Mucosa of descending colon (tissue), 3 donors: Measurements from ENCODE around the gene QRICH1. TPM values are rescaled to one million over a fixed set of nuclear protein-coding genes. Genes with fewer than 3 reads are reported as not detected.
A peak's percentile ranks its signal among the peaks of the same experiment; 100 is the strongest.

Experiments used
- ATAC-seq: fragments of 200-7000 bp; cut with Tn5 transposase; one replicate; pipeline ENCODE4 v1.9.1; 2020; ENCODE audit warnings: mild to moderate bottlenecking, moderate library complexity
- DNase-seq, 3 donors: peaks; one replicate each; pipeline ENCODE4 v3.0.0-alpha.2; 2020
- H3K36me3 ChIP-seq: fragments of 200-600 bp; one replicate; pipeline ENCODE4 v1.8.0; 2021; ENCODE audit warnings: low read depth, mild to moderate bottlenecking
- H3K4me1 ChIP-seq: fragments of 200-600 bp; one replicate; pipeline ENCODE4 v1.8.0; 2021; ENCODE audit warnings: low read depth, mild to moderate bottlenecking
- H3K4me3 ChIP-seq: fragments of 200-600 bp; one replicate; pipeline ENCODE4 v1.8.0; 2021; ENCODE audit warnings: mild to moderate bottlenecking
- H3K9me3 ChIP-seq: fragments of 200-600 bp; one replicate; pipeline ENCODE4 v1.8.0; 2021; ENCODE audit warnings: mild to moderate bottlenecking
- CTCF ChIP-seq: fragments of 200-600 bp; IDR thresholded peaks from one replicate; pipeline ENCODE4 v1.8.0; 2022; ENCODE audit warnings: antibody characterized with exemption, mild to moderate bottlenecking
- intact Hi-C, 2 donors: fragments of 100-400 bp; cut with DNase I in 1 of 2; cut with micrococcal nuclease in 1 of 2; formaldehyde crosslinking; loops; one replicate each; pipeline versions ENCODE4 v1.11.0 to v1.11.1; 2022; cut with DNase I, micrococcal nuclease
- total RNA-seq, 3 donors: library from RNA; stranded (reverse); fragmentation: NEBNext Ultra II Directional in 2 of 3; extraction: Animal tissue kit (Norgen Biotek cat#: 25700) in 2 of 3; gene quantifications; one replicate each; pipeline versions ENCODE4 v1.2.1 to v1.2.4, GENCODE V29; 2021 to 2023
- donor health status: DM: no; HTN: no; CAD: no; lungs with moderate emphysema.
- donor health status: DM: no; HTN: no; CAD: no.
- donor health status: DM: no; HTN: yes; CAD: no.

Gene QRICH1
- total RNA-seq, 3 donors from 2014 or later: 73.0 to 104 (median 86.1) TPM

DNA sequence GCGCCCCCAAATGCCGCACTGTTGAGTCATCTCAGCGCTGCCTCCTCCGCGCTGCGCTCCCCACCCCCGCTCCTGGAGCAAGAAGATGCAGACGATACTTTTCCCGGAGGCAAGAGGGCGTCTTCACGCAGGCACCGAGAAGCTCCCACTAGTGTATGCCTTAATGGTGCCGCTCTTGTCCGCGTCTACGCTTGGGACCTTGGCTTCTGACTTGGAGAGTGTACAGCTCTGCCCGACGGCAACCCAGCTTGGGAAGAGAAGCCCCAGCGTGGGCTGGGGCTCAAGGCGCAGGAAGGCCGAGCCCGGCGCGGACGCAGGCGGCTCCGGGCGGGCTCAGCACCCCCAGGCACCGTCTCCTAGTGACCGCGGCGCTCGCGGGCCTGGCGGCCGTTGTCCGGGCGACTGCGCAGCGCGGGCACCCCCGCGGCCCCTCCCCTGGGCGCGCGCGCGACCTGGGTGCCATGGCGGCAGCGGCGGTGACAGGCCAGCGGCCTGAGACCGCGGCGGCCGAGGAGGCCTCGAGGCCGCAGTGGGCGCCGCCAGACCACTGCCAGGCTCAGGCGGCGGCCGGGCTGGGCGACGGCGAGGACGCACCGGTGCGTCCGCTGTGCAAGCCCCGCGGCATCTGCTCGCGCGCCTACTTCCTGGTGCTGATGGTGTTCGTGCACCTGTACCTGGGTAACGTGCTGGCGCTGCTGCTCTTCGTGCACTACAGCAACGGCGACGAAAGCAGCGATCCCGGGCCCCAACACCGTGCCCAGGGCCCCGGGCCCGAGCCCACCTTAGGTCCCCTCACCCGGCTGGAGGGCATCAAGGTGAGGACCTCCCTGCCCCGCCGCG lies 103.9 kb downstream of the QRICH1 start, which contains the start of gene P4HTM:
P4HTM (plus strand) TSS at position 446 of the 840 bp plus-strand sequence; CDS start at position 462, 16 bp downstream.
- peak; percentile 86 for ATAC-seq
- Histone ChIP-seq H3K4me3 (peak within 1 kb of the TSS; percentile 85), H3K4me1 (peaks cover 25% of the 10 kb centered on the region), H3K9me3 (no peaks in the 10 kb centered on the region), H3K36me3 (no peaks in the 10 kb centered on the region)
- peak; percentile 80 to 90 (median 85) for DNase-seq
- no peak for TF ChIP-seq CTCF
- intact Hi-C loops: no loop called here

DNA sequence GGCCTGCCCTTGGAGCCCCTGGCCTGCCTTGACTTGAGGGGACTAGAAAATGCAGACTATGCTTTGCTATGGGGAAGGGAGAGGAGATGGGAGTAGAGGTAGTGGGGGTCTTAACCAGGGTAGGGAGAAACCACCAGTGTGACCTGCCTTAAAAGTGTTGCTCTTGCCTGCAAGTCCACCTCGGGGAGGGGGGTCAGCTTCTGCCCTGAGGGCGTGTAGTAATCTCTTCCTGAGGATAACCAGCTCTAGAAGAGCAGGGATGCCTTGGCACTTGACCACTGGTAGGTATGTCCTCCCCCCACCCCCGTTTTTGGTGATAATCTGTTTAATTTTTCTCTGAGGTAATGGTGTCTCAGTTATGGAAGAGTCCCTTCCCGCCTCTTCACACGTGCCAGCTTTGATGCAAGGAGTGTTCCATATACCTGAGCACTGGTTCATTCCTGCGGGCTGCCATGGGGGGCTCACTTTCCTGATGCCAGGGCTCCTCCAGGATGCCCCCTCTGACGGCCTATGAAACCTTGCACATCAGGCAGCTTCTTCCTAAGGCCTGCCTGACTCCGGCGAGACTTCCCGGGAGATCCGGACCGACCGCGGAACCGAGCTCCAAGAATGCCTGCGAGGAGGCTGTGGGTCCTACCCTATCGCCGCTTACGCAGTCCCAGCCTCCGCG lies 104.6 kb downstream of the QRICH1 start:
- Histone ChIP-seq H3K4me3 (peak overlapping the region; percentile 85), H3K36me3 (no peaks in the 10 kb centered on the region), H3K9me3 (no peaks in the 10 kb centered on the region), H3K4me1 (peaks cover 25% of the 10 kb centered on the region)
- no peak for TF ChIP-seq CTCF
- ATAC-seq (no peak), DNase-seq (no peak)
- intact Hi-C loops: no loop called here

GRCh38 chr3:48985831-48986376 lies 108.0 kb downstream of the QRICH1 start:
- intact Hi-C loops: no loop called here

DNA sequence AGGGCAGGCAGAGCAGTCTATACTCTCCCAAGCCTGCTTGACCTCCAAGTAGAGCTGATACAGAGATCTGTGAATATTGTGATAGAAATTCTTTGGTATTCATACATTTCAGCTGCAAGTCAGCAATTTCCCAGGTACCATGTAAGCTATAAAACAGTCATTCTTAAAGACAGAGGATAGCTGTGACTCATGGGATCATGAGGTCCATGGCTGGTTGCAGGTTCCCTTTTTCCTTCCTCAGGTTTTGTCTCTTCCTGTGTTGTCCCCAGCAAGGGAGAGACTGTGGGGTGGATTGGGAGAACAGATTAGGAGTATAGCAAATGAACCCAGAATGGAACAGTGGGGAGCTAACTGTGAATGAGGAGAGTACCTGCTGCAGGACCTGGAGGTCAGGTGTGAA lies 109.2 kb downstream of the QRICH1 start:
- Histone ChIP-seq H3K9me3 (no peaks in the 10 kb centered on the region), H3K36me3 (peaks cover 8% of the 10 kb centered on the region), H3K4me3 (no peak overlapping the region), H3K4me1 (peaks cover 12% of the 10 kb centered on the region)
- TF ChIP-seq CTCF: no peak
- intact Hi-C loops: no loop called here
- no peak for ATAC-seq
- no peak for DNase-seq

More at GRCh38 chr3:48985831-48986376, 108.0 kb downstream of the QRICH1 start:
- H3K36me3 ChIP-seq: no peaks in the 10 kb centered on the region
- peaks cover 13% of the 10 kb centered on the region for H3K4me1 ChIP-seq
- DNase-seq (no peak), ATAC-seq (no peak)
- TF ChIP-seq CTCF: no peak
- no peak overlapping the region for H3K4me3 ChIP-seq
- H3K9me3 ChIP-seq: no peaks in the 10 kb centered on the region

GRCh38 chr3:48983096-48983495 lies 110.8 kb downstream of the QRICH1 start:
- no peak for ATAC-seq
- no peaks in the 10 kb centered on the region for H3K9me3 ChIP-seq
- no peak overlapping the region for H3K4me3 ChIP-seq
- intact Hi-C loops: no loop called here
- peaks cover 12% of the 10 kb centered on the region for H3K36me3 ChIP-seq
- no peak for TF ChIP-seq CTCF
- DNase-seq: no peak
- peaks cover 3% of the 10 kb centered on the region for H3K4me1 ChIP-seq
